Panc1 (cell line): ENCODE measurements around the gene AP3S1.

Experiments used
- CTCF ChIP-seq: fragments of 450-650 bp; IDR thresholded peaks from 2 replicates; pipeline ENCODE4 v1.5.1; 2017; ENCODE audit warnings: mild to moderate bottlenecking
- POLR2AphosphoS5 ChIP-seq: IDR thresholded peaks from 2 replicates; pipeline ENCODE4 v1.6.1; 2012; ENCODE audit warnings: mild to moderate bottlenecking, low read depth, low read length, moderate library complexity
- TCF7L2 ChIP-seq: IDR thresholded peaks from 2 replicates; pipeline ENCODE4 v1.6.1; 2011; ENCODE audit warnings: mild to moderate bottlenecking, low read depth, low read length, inconsistent platforms

DNA sequence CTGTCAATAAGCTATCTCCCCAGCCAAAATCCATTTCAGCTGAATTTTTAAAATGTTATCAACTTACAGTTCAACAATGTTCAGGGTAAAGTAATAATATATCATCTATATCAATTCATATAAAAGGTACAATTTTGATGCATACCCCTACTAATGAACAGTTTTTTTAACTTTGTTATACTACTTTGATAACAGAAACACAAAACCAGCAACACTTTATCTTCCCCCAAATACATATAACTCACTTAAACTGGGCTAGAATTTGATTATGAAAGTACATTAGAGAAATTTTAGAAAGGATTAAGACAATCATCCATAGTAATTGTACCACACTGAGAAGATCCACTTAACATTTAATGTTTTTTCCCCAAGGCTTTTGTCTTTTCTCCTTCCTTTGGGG is 30.3 kb upstream of the AP3S1 start:
- TF ChIP-seq CTCF (no peak), POLR2AphosphoS5 (no peak), TCF7L2 (no peak)
